Endothelial cell of umbilical vein (primary cell): ENCODE data around the gene ZNF488. TPM values are rescaled to one million over a fixed set of nuclear protein-coding genes. Genes with fewer than 3 reads are reported as not detected.

Source experiments
- BruUV-seq: library from RNA; stranded (reverse); fragments of 400-500 nt; replicated peaks from 2 replicates; lab custom pipeline; 2021; lab: Mats Ljungman, UMichigan
- CTCF ChIA-PET: fragments of 300-600, 350-600 bp; sonication (Branson Sonifier 250); formaldehyde crosslinking; loops from one replicate; lab custom pipeline; 2021; ENCODE audit warnings: antibody characterized with exemption, inconsistent platforms; lab: Charles Lee
- POLR2A ChIA-PET: fragments of 300-600, 350-600 bp; sonication (Branson Sonifier 250); formaldehyde crosslinking; loops from one replicate; lab custom pipeline; 2021; ENCODE audit warnings: antibody characterized with exemption, inconsistent platforms; lab: Charles Lee
- DNase-seq: peaks from one replicate; pipeline ENCODE4 v3.0.0-alpha.2; 2011; ENCODE audit warnings: low read depth, low spot score
- FAIRE-seq: peaks from 2 replicates; lab custom pipeline; 2011; peaks lifted over from hg19 to GRCh38; lab: Jason Lieb, UNC
- H2AFZ ChIP-seq: 2 replicates; pipeline ENCODE4 v1.6.0; 2012; ENCODE audit warnings: low read depth, low read length, control low read depth, inconsistent platforms
- H3K27ac ChIP-seq: 2 replicates; pipeline ENCODE4 v1.5.1; 2011; ENCODE audit warnings: low read depth, mild to moderate bottlenecking, control low read depth, low read length, moderate library complexity; ENCODE audit not compliant: insufficient read depth
- H3K27me3 ChIP-seq, 2 experiments: 2 replicates each; pipeline versions ENCODE4 v1.6.0 to v1.6.1; 2011; ENCODE audit warnings: low read length in 2 of 2, mixed read lengths in 1 of 2; ENCODE audit not compliant: control insufficient read depth in 2 of 2, insufficient read depth in 2 of 2
- H3K36me3 ChIP-seq, 2 experiments: 2 replicates in 1 of 2; 3 replicates in 1 of 2; pipeline ENCODE4 v1.5.1; 2011; ENCODE audit warnings: low read length in 2 of 2, mild to moderate bottlenecking in 1 of 2, moderate library complexity in 1 of 2; ENCODE audit not compliant: control insufficient read depth in 2 of 2, insufficient read depth in 2 of 2; ENCODE audit errors: extremely low read depth in 1 of 2
- H3K4me1 ChIP-seq: 3 replicates; pipeline ENCODE4 v1.5.1; 2011; ENCODE audit warnings: mild to moderate bottlenecking, low read length; ENCODE audit not compliant: control insufficient read depth, insufficient read depth; ENCODE audit errors: extremely low read depth
- H3K4me2 ChIP-seq: 2 replicates; pipeline ENCODE4 v1.6.1; 2011; ENCODE audit warnings: low read length, control low read depth, mixed read lengths; ENCODE audit not compliant: insufficient read depth
- H3K4me3 ChIP-seq, 3 experiments: fragments of 200-600 bp in 1 of 3; sonication (generic), shearing (Covaris generic) in 1 of 3; replicated peaks in 1 of 3; 2 replicates each; pipeline ENCODE4 v1.5.1; 2011 to 2016; ENCODE audit warnings: control low read depth in 3 of 3, low read length in 3 of 3, mild to moderate bottlenecking in 2 of 3, inconsistent platforms in 1 of 3, low read depth in 1 of 3, moderate library complexity in 1 of 3; ENCODE audit not compliant: insufficient read depth in 1 of 3
- H3K79me2 ChIP-seq: 2 replicates; pipeline ENCODE4 v1.6.0; 2012; ENCODE audit warnings: low read length, inconsistent platforms; ENCODE audit not compliant: control insufficient read depth, insufficient read depth
- H3K9ac ChIP-seq: replicated peaks from 2 replicates; pipeline ENCODE3; 2011; ENCODE audit warnings: low read length, control low read depth; ENCODE audit not compliant: insufficient read depth; ENCODE audit errors: extremely low read depth
- H3K9me1 ChIP-seq: replicated peaks from 3 replicates; pipeline ENCODE4 v1.6.0; 2011; ENCODE audit warnings: mild to moderate bottlenecking, low read length; ENCODE audit not compliant: control insufficient read depth, insufficient read depth; ENCODE audit errors: extremely low read depth
- H3K9me3 ChIP-seq: replicated peaks from 2 replicates; pipeline ENCODE4 v1.5.1; 2012; ENCODE audit warnings: low read length, inconsistent platforms; ENCODE audit not compliant: control insufficient read depth, insufficient read depth
- H4K20me1 ChIP-seq: replicated peaks from 2 replicates; pipeline ENCODE3; 2011; ENCODE audit warnings: mild to moderate bottlenecking, low read length; ENCODE audit not compliant: control insufficient read depth, insufficient read depth; ENCODE audit errors: extremely low read depth
- EZH2 ChIP-seq: IDR thresholded peaks from 2 replicates; pipeline ENCODE4 v1.6.1; 2012; ENCODE audit warnings: borderline replicate concordance, low read depth, mild to moderate bottlenecking, moderate library complexity, low read length, inconsistent platforms; ENCODE audit not compliant: severe bottlenecking
- FOS ChIP-seq: IDR thresholded peaks from 2 replicates; pipeline ENCODE4 v1.6.1; 2011; ENCODE audit warnings: mild to moderate bottlenecking, low read length, moderate library complexity, borderline replicate concordance; ENCODE audit not compliant: insufficient read depth
- GATA2 ChIP-seq: IDR thresholded peaks from 2 replicates; pipeline ENCODE4 v1.7.0; 2011; ENCODE audit warnings: low read depth, mild to moderate bottlenecking, moderate library complexity, mixed read lengths, low read length; ENCODE audit not compliant: insufficient read length, insufficient read depth
- POLR2AphosphoS5 ChIP-seq: IDR thresholded peaks from 2 replicates; pipeline ENCODE4 v1.6.1; 2012; ENCODE audit warnings: low read depth, mild to moderate bottlenecking, control low read depth, low read length, moderate library complexity; ENCODE audit not compliant: insufficient read depth
- dilution Hi-C: fragments of 300-500 bp; cut with MboI; formaldehyde crosslinking; loops from one replicate; pipeline ENCODE4 v1.15.0; 2019; ENCODE audit warnings: low sequenced_read_pairs; ENCODE audit not compliant: extremely low pct_ligation_motif_present
- intact Hi-C: fragments of 100-400 bp; cut with micrococcal nuclease; formaldehyde crosslinking; loops from one replicate; pipeline ENCODE4 v1.10.0; 2022
- polyA plus RNA-seq, 4 experiments: library from polyadenylated mRNA; depleted of rRNA in 3 of 4; stranded (reverse) in 3 of 4; unstranded in 1 of 4; fragments of >200 nt; gene quantifications; 2 replicates each; pipeline versions ENCODE4 v1.2.1 to v1.2.3, GENCODE V29; 2011 to 2012; ENCODE audit warnings: missing spikeins in 1 of 4
- total RNA-seq: library from RNA; stranded (reverse); gene quantifications from 2 replicates; pipeline ENCODE4 v1.2.3, GENCODE V29; 2021
- TF ChIP-seq, protein P1 (sequence below): IDR thresholded peaks from 2 replicates; pipeline ENCODE4 v1.6.1; 2011; ENCODE audit not compliant: insufficient read depth, insufficient read length
- TF ChIP-seq, protein P2 (sequence below), 2 donors: IDR thresholded peaks; 1 replicate in 1 of 2; 2 replicates in 1 of 2; pipeline ENCODE4 v1.5.1; 2011; ENCODE audit warnings: low read length in 2 of 2, mild to moderate bottlenecking in 2 of 2, moderate library complexity in 2 of 2, control low read depth in 1 of 2, inconsistent platforms in 1 of 2, low read depth in 1 of 2; ENCODE audit not compliant: insufficient read depth in 1 of 2; ENCODE audit errors: extremely low read depth in 1 of 2

ZNF488 gene
- total and polyA plus RNA-seq, 2 donors (not counting 3 experiments of a cell fraction or from before 2014, with no cell fraction given): 0.21 to 0.38 TPM

DNA sequence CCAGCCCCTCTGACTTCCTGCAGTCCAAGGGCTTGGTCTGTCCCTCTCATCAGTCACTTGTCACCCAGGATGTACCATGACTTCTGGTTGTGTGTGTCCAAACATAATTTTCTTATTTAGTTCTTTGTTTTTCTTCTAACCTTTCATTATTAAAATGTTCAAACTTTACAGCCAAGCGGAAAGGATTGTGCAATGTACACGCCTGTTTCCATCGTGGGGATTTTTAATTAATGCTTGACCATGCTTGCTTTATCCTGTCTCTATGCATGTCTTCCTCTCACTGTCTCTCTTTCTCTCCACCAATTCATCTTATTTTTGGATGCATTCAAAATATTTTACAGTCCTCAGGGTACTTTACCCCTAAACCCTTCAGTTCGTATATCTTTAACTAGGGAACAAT lies 26.2 kb upstream of the ZNF488 start:
- Histone ChIP-seq H3K27me3 (no peaks in the 10 kb centered on the region), H3K4me2 (no peak overlapping the region), H3K4me1 (peaks cover 15% of the 10 kb centered on the region), H3K4me3 (no peak overlapping the region), H3K27ac (no peak overlapping the region), H3K9me1 (no peaks in the 10 kb centered on the region), H3K9ac (no peak overlapping the region), H3K36me3 (no peaks in the 10 kb centered on the region), H4K20me1 (no peaks in the 10 kb centered on the region), H2AFZ (no peak overlapping the region), H3K79me2 (no peaks in the 10 kb centered on the region), H3K9me3 (no peaks in the 10 kb centered on the region)
- dilution Hi-C loops: no loop called here
- TF ChIP-seq GATA2: no peak
- no peak for TF ChIP-seq EZH2
- intact Hi-C loops: no loop called here
- CTCF ChIA-PET: no interaction called here
- no TSS peak for BruUV-seq
- DNase-seq (no peak), FAIRE-seq (no peak)
- POLR2A ChIA-PET: no interaction called here

GRCh38 chr10:47409866-47410256 lies 25.8 kb upstream of the ZNF488 start:
- H3K9ac ChIP-seq: no peak overlapping the region
- DNase-seq (no peak), FAIRE-seq (no peak)
- no peak overlapping the region for H3K4me3 ChIP-seq
- H3K4me1 ChIP-seq: peaks cover 15% of the 10 kb centered on the region
- H3K9me3 ChIP-seq: no peaks in the 10 kb centered on the region
- H3K36me3 ChIP-seq: no peaks in the 10 kb centered on the region
- H3K27me3 ChIP-seq: no peaks in the 10 kb centered on the region
- no peak overlapping the region for H3K27ac ChIP-seq
- dilution Hi-C loops: no loop called here
- intact Hi-C loops: no loop called here
- no peaks in the 10 kb centered on the region for H4K20me1 ChIP-seq
- no peaks in the 10 kb centered on the region for H3K79me2 ChIP-seq
- TF ChIP-seq EZH2: no peak
- no peak for TF ChIP-seq FOS
- TF ChIP-seq, protein P1, sequence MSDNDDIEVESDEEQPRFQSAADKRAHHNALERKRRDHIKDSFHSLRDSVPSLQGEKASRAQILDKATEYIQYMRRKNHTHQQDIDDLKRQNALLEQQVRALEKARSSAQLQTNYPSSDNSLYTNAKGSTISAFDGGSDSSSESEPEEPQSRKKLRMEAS: no peak
- TF ChIP-seq, protein P2, sequence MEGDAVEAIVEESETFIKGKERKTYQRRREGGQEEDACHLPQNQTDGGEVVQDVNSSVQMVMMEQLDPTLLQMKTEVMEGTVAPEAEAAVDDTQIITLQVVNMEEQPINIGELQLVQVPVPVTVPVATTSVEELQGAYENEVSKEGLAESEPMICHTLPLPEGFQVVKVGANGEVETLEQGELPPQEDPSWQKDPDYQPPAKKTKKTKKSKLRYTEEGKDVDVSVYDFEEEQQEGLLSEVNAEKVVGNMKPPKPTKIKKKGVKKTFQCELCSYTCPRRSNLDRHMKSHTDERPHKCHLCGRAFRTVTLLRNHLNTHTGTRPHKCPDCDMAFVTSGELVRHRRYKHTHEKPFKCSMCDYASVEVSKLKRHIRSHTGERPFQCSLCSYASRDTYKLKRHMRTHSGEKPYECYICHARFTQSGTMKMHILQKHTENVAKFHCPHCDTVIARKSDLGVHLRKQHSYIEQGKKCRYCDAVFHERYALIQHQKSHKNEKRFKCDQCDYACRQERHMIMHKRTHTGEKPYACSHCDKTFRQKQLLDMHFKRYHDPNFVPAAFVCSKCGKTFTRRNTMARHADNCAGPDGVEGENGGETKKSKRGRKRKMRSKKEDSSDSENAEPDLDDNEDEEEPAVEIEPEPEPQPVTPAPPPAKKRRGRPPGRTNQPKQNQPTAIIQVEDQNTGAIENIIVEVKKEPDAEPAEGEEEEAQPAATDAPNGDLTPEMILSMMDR (IDR thresholded peaks at IDR 0.05; ENCODE audit: extremely low read depth in 1 of 2, insufficient read depth in 1 of 2, low read depth in 1 of 2, low read length in 2 of 2): no peak
- TF ChIP-seq GATA2: no peak
- no peak for TF ChIP-seq POLR2AphosphoS5
- ChIA-PET CTCF (interaction anchor here (1.0 kb wide), 1 partner anchor 48 kb away, joined by 3 read pairs; no protein-coding TSS in a partner anchor), POLR2A (no interaction called here)
- H3K9me1 ChIP-seq: no peaks in the 10 kb centered on the region
- H2AFZ ChIP-seq: no peak overlapping the region
- BruUV-seq: no TSS peak
- no peak overlapping the region for H3K4me2 ChIP-seq
